ENCODE data around the gene RHNO1. TPM values are rescaled to one million over a fixed set of nuclear protein-coding genes. Genes with fewer than 3 reads are reported as not detected.
A peak's percentile ranks its signal among the peaks of the same experiment; 100 is the strongest.

RHNO1 gene
- total and polyA plus RNA-seq, 8 donors: 7.0 to 92.0 (median 14.7) TPM; not detected in 1

DNA sequence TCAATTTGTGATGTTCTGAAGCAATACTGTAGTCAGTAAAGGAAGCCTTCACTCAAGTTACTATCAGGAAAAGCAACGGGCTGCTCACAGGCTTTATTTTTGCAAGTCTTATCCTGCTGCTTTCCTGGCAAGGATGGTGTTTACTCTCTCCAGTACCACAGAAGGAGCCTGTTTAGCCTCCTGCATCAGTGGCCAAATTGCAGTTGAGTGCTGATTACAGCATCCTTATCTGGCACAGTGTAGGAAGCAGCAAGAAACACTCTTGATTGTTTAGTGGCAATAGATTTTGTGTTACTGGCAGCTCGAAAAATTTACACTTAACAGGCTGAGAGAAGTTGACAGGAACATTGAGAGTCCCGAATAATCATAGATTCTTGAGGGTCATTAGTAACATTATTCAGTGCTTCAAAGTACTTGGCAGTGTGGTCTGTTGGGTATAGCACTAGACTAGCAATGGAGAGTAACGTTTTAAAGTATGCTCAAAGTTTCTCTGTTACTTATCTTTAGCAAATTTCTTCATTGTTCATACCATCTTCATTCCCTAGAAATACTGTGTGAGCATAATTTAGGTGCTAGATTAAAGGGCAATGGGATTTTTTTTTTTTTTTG, 25.4 kb downstream of the RHNO1 start:
- no peak overlapping the region for H3K4me3 ChIP-seq
- TF ChIP-seq POLR2A (IDR thresholded peaks at IDR 0.05): no peak
- TF ChIP-seq EP300 (IDR thresholded peaks at IDR 0.05): no peak
- peak in 2 of 3 donors; percentile 12 to 85 for TF ChIP-seq POLR2AphosphoS5 (IDR thresholded peaks at IDR 0.05)
- TF ChIP-seq, protein P1, sequence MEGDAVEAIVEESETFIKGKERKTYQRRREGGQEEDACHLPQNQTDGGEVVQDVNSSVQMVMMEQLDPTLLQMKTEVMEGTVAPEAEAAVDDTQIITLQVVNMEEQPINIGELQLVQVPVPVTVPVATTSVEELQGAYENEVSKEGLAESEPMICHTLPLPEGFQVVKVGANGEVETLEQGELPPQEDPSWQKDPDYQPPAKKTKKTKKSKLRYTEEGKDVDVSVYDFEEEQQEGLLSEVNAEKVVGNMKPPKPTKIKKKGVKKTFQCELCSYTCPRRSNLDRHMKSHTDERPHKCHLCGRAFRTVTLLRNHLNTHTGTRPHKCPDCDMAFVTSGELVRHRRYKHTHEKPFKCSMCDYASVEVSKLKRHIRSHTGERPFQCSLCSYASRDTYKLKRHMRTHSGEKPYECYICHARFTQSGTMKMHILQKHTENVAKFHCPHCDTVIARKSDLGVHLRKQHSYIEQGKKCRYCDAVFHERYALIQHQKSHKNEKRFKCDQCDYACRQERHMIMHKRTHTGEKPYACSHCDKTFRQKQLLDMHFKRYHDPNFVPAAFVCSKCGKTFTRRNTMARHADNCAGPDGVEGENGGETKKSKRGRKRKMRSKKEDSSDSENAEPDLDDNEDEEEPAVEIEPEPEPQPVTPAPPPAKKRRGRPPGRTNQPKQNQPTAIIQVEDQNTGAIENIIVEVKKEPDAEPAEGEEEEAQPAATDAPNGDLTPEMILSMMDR (IDR thresholded peaks at IDR 0.05): no peak
- H3K9me3 ChIP-seq: no peaks in the 10 kb centered on the region
- no peaks in the 10 kb centered on the region for H3K27me3 ChIP-seq
- 13 to 24% (median 15%) methylated on average over 4 of the region's 4 CpGs for WGBS, 5 donors
- peaks cover 0 to 3% (median 0%) of the 10 kb centered on the region in 4 donors for H3K36me3 ChIP-seq
- H3K4me1 ChIP-seq: peaks cover 7 to 17% (median 11%) of the 10 kb centered on the region in 4 donors
- H3K27ac ChIP-seq: peak overlapping the region in 2 of 5 donors; percentile 4 to 22
- intact Hi-C loops (cut with DNase I; ENCODE audit: low total_unique reads): no loop called here
- peak; percentile 49 to 68 for DNase-seq

DNA sequence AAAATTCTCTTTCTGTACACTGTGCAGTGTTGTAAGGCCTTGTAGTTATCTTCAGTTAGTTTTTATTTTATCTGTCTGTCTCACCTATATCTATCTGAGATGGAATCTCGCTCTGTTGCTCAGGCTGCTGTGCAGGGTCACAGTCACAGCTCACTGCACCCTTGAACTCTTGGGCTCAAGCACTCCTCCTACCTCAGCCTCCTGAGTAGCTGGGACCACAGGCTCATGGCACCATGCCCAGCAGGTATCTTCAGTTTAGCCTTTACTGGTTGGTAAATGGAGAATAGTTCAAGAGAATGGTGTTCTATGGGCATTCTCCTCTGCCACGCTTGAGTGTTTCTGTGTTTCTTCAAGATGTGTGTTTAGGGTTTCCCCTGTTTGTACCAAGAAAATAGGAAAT, 27.2 kb downstream of the RHNO1 start:
- Histone ChIP-seq H3K4me3 (no peak overlapping the region), H3K27ac (no peak overlapping the region), H3K27me3 (no peaks in the 10 kb centered on the region), H3K4me1 (peaks cover 7 to 16% (median 11%) of the 10 kb centered on the region in 4 donors), H3K9me3 (no peaks in the 10 kb centered on the region), H3K36me3 (peaks cover 0 to 4% (median under 1%) of the 10 kb centered on the region in 4 donors)
- WGBS, 5 donors: 91 to 98% (median 95%) methylated on average over 2 of the region's 2 CpGs
- no peak for TF ChIP-seq POLR2A (IDR thresholded peaks at IDR 0.05)
- TF ChIP-seq EP300 (IDR thresholded peaks at IDR 0.05): no peak
- TF ChIP-seq, protein P1 (IDR thresholded peaks at IDR 0.05): no peak
- no peak for TF ChIP-seq POLR2AphosphoS5 (IDR thresholded peaks at IDR 0.05)
- intact Hi-C loops (cut with DNase I; ENCODE audit: low total_unique reads): no loop called here
- DNase-seq: no peak

DNA sequence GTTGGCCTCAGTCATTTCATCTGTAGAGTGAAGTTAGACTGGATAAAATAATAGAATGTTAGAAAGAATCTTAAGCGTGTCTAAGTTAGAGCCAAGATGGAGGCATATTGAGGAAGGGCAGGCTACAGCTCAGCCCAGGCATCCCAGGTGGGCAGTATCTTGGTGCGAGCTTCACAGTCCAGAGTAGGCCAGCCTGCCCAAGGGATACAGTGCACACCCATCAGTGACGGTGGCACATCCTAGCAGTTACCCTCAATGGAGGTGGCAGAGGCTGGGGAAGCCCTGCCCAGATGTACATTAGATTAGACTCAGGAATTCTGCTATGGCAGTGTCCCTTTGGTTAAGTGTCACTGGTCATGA, 35.2 kb downstream of the RHNO1 start:
- no peaks in the 10 kb centered on the region for H3K27me3 ChIP-seq
- WGBS, 5 donors: 92 to 97% (median 95%) methylated on average over 3 of the region's 3 CpGs
- DNase-seq: no peak

DNA sequence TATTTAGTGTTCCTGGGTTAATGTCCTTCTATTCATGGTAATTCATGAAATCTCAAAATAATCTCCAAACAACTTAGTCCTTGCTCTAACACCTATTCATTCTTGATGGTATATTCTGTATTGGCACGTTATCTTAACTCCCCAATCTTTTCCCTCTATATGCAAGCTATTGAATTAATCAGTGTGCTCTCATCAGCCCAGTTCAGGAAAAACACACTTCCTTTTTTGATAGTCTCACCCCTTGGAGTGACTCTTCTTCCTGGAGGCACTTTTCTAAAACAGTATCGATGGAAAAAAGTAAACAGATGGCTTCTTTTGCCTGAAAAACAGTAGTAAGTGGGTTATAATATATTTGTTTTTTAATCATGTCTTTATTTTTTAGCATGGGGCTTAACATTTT, 42.2 kb downstream of the RHNO1 start:
- no peak overlapping the region for H3K4me3 ChIP-seq
- DNase-seq: no peak
- 41 to 65% (median 60%) methylated on average over 2 of the region's 2 CpGs for WGBS, 5 donors
- no peaks in the 10 kb centered on the region for H3K27me3 ChIP-seq
- no peak for TF ChIP-seq POLR2AphosphoS5 (IDR thresholded peaks at IDR 0.05)
- TF ChIP-seq, protein P1 (IDR thresholded peaks at IDR 0.05): no peak
- no peak for TF ChIP-seq POLR2A (IDR thresholded peaks at IDR 0.05)
- no peak for TF ChIP-seq EP300 (IDR thresholded peaks at IDR 0.05)
- H3K36me3 ChIP-seq: peaks cover 3 to 80% (median 74%) of the 10 kb centered on the region in 4 donors
- intact Hi-C loops (cut with DNase I; ENCODE audit: low total_unique reads): no loop called here
- no peak overlapping the region for H3K27ac ChIP-seq
- no peaks in the 10 kb centered on the region for H3K4me1 ChIP-seq
- H3K9me3 ChIP-seq: no peaks in the 10 kb centered on the region

More for the DNA sequence above, 35.2 kb downstream of the RHNO1 start:
- intact Hi-C loops (cut with DNase I; ENCODE audit: low total_unique reads): no loop called here
- no peaks in the 10 kb centered on the region for H3K9me3 ChIP-seq
- no peak overlapping the region for H3K27ac ChIP-seq
- H3K36me3 ChIP-seq: peaks cover 0 to 71% (median 60%) of the 10 kb centered on the region in 4 donors
- no peak overlapping the region for H3K4me3 ChIP-seq
- H3K4me1 ChIP-seq: peaks cover 0 to 5% (median 0%) of the 10 kb centered on the region in 4 donors
- TF ChIP-seq POLR2A (IDR thresholded peaks at IDR 0.05) (no peak), EP300 (IDR thresholded peaks at IDR 0.05) (no peak), POLR2AphosphoS5 (IDR thresholded peaks at IDR 0.05) (no peak)
- TF ChIP-seq, protein P1 (IDR thresholded peaks at IDR 0.05): no peak
